ENCODE data around the gene DOK7. TPM values are rescaled to one million over a fixed set of nuclear protein-coding genes. Genes with fewer than 3 reads are reported as not detected.

The DOK7 gene
- total RNA-seq, 1 donor from 2014 or later = 0.36 TPM

GRCh38 chr4:3475713-3476260 lies 12.7 kb downstream of the DOK7 start:
- ATAC-seq = no peak

- no peak for ATAC-seq
These were observed 13.2 kb downstream of the DOK7 start for GRCh38 chr4:3476341-3476747.

GRCh38 chr4:3476936-3477749 lies 14.0 kb downstream of the DOK7 start:
- no peak for ATAC-seq

GRCh38 chr4:3477750-3478430 lies 14.8 kb downstream of the DOK7 start:
- no peak for ATAC-seq

GRCh38 chr4:3478446-3479357 lies 15.6 kb downstream of the DOK7 start:
- no peak for ATAC-seq

GRCh38 chr4:3479358-3480101 lies 16.4 kb downstream of the DOK7 start:
- no peak for ATAC-seq

GRCh38 chr4:3480528-3481112 lies 17.5 kb downstream of the DOK7 start:
- peak; percentile 62 for ATAC-seq

- ATAC-seq = no peak
These were observed 18.0 kb downstream of the DOK7 start for GRCh38 chr4:3481113-3481531.

- no peak for ATAC-seq
These were observed 18.8 kb downstream of the DOK7 start for GRCh38 chr4:3481783-3482393.

GRCh38 chr4:3482707-3483106 lies 19.6 kb downstream of the DOK7 start:
- no peak for ATAC-seq

- no peak for ATAC-seq
These were observed 20.4 kb downstream of the DOK7 start for GRCh38 chr4:3483471-3483921.

- ATAC-seq = peak; percentile 81
These were observed 21.2 kb downstream of the DOK7 start for GRCh38 chr4:3484057-3484973.

- ATAC-seq = peak; percentile 51
These were observed 22.1 kb downstream of the DOK7 start for GRCh38 chr4:3485011-3485791.

- no peak for ATAC-seq
These were observed 22.9 kb downstream of the DOK7 start for GRCh38 chr4:3485886-3486540.

- ATAC-seq = no peak
These were observed 23.7 kb downstream of the DOK7 start for GRCh38 chr4:3486541-3487540.

- ATAC-seq = no peak
These were observed 24.8 kb downstream of the DOK7 start for GRCh38 chr4:3487861-3488260.

- no peak for ATAC-seq
These were observed 25.7 kb downstream of the DOK7 start for GRCh38 chr4:3488820-3489219.
